ENCODE results near the gene ANO7. TPM values are rescaled to one million over a fixed set of nuclear protein-coding genes. Genes with fewer than 3 reads are reported as not detected.

The ANO7 gene
- total and polyA plus RNA-seq, 2 of the 13 experiments (the other 11 are each of a cell fraction or from before 2014, with no cell fraction given), result 4.1 to 4.9 TPM

GRCh38 chr2:241224018-241224850 is 35.8 kb downstream of the ANO7 start (continued):
- TF ChIP-seq REST (IDR thresholded peaks at IDR 0.05; ENCODE audit: borderline replicate concordance in 1 of 2, low read depth in 1 of 2, low read length in 2 of 2), result peak in 1 of 2 experiments; percentile 15; a peak in 1 of 4 replicates
- TF ChIP-seq, protein P1, sequence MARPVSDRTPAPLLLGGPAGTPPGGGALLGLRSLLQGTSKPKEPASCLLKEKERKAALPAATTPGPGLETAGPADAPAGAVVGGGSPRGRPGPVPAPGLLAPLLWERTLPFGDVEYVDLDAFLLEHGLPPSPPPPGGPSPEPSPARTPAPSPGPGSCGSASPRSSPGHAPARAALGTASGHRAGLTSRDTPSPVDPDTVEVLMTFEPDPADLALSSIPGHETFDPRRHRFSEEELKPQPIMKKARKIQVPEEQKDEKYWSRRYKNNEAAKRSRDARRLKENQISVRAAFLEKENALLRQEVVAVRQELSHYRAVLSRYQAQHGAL (CRISPR knock-in tag; IDR thresholded peaks at IDR 0.05; ENCODE audit: not compliant biosample characterization), result no peak
- TF ChIP-seq PITX1 (CRISPR knock-in tag; IDR thresholded peaks at IDR 0.05), result peak; percentile 55
- TF ChIP-seq ZNF205 (CRISPR knock-in tag; IDR thresholded peaks at IDR 0.05), result no peak; the same call in 1 of the 2 replicates
- TF ChIP-seq, protein P2, sequence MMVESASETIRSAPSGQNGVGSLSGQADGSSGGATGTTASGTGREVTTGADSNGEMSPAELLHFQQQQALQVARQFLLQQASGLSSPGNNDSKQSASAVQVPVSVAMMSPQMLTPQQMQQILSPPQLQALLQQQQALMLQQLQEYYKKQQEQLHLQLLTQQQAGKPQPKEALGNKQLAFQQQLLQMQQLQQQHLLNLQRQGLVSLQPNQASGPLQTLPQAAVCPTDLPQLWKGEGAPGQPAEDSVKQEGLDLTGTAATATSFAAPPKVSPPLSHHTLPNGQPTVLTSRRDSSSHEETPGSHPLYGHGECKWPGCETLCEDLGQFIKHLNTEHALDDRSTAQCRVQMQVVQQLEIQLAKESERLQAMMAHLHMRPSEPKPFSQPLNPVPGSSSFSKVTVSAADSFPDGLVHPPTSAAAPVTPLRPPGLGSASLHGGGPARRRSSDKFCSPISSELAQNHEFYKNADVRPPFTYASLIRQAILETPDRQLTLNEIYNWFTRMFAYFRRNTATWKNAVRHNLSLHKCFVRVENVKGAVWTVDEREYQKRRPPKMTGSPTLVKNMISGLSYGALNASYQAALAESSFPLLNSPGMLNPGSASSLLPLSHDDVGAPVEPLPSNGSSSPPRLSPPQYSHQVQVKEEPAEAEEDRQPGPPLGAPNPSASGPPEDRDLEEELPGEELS (CRISPR knock-in tag; IDR thresholded peaks at IDR 0.05), result peak; percentile 77
- peak; percentile 61; the same call in 1 of the 2 replicates for TF ChIP-seq SIX1 (CRISPR knock-in tag; IDR thresholded peaks at IDR 0.05; ENCODE audit: borderline replicate concordance)
- no peak for TF ChIP-seq CREB1 (IDR thresholded peaks at IDR 0.05)
- no peak for TF ChIP-seq CREB1 (CRISPR knock-in tag; IDR thresholded peaks at IDR 0.05)
- peak; percentile 81; the same call in 1 of the 2 replicates for TF ChIP-seq ZNF367 (CRISPR knock-in tag; IDR thresholded peaks at IDR 0.05; ENCODE audit: borderline replicate concordance)
- TF ChIP-seq TIGD3 (CRISPR knock-in tag; IDR thresholded peaks at IDR 0.05; ENCODE audit: borderline replicate concordance), result no peak
- peak; percentile 92 for TF ChIP-seq HNRNPLL (IDR thresholded peaks at IDR 0.05; ENCODE audit: low read depth, low read length, poor library complexity, severe bottlenecking)
- no peak for TF ChIP-seq ZFP41 (CRISPR knock-in tag; IDR thresholded peaks at IDR 0.05; ENCODE audit: borderline replicate concordance)
- TF ChIP-seq MIER3 (CRISPR knock-in tag; IDR thresholded peaks at IDR 0.05; ENCODE audit: borderline replicate concordance), result no peak
- no peak for TF ChIP-seq ZFP36L2 (CRISPR knock-in tag; IDR thresholded peaks at IDR 0.05)
- no peak for TF ChIP-seq HOXA9 (CRISPR knock-in tag; IDR thresholded peaks at IDR 0.05; ENCODE audit: borderline replicate concordance)
- 0 out of 2 replicates have a peak, but pooled peaks have one; percentile 12 for TF ChIP-seq ZNF337 (CRISPR knock-in tag; IDR thresholded peaks at IDR 0.05; ENCODE audit: borderline replicate concordance, low read depth)
- TF ChIP-seq ZMYM2 (CRISPR knock-in tag; IDR thresholded peaks at IDR 0.05), result peak; percentile 84
- TF ChIP-seq ZNF354B (CRISPR knock-in tag; IDR thresholded peaks at IDR 0.05), result 0 out of 2 replicates have a peak, but pooled peaks have one; percentile 38
- 0 out of 2 replicates have a peak, but pooled peaks have one; percentile 52 for TF ChIP-seq EED (CRISPR knock-in tag; IDR thresholded peaks at IDR 0.05)
